ENCODE measurements around the gene NPRL2.
A peak's percentile ranks its signal among the peaks of the same experiment; 100 is the strongest.

NPRL2 gene

DNA sequence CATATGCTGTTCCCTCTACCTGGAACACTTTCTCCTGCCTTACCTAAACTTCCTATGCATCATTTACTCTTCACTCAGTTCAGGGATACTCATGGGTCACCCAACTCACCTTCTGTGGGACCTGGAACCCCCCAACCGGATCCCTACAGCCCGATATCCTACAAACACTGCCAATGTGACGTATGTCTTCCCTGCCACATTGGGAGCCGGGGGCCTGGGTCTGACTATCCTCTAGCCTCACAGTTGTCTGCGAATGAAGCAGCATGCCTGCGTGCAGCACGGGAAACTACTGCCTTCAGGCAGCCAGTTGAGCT is 405 bp downstream of the NPRL2 start:
- DNase-seq (ENCODE audit: low read depth), result no peak

- peak; percentile 70 for DNase-seq (ENCODE audit: low read depth)
These were observed 3.3 kb downstream of the NPRL2 start for GRCh38 chr3:50347187-50347813.

DNA sequence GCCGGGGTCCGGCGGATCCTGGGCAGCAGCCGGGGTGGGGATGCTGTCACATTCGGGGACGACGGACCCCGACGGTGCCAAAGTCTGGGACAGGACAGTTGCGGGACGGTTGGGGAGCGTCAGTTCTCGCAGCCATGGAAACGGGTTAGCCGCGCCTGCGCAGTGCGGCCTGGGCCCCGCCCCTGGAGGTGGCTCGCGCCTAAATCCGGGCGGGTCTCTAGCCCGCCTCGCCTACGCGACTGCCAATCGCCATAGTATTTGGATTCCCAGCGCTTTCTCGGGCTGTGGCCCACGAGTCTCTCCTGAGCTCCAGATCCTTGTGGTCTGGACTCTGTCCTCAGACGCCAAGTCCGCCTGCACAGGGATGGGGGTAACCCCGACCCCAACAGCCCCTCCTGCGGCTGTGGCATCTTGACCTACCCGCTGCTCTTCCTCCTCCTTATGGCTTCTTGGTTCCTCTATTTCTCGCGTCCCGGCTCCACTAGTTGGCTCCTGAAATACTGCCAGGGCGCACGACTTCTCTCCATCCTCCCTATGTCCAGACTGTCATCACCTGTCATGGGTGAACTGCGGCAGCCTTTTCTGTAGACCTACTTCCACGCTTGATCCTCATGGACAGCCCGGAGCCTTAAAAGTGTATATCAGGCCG is 4.9 kb downstream of the NPRL2 start, which contains the start of gene ZMYND10:
Gene ZMYND10, minus strand, starts transcription at position 147 of the 649 bp plus-strand sequence. CDS start 153 bp downstream, outside the sequence.
- peak; percentile 65 for DNase-seq (ENCODE audit: low read depth)

- DNase-seq (ENCODE audit: low read depth), result no peak
These were observed 5.6 kb downstream of the NPRL2 start for GRCh38 chr3:50345008-50345407.

DNA sequence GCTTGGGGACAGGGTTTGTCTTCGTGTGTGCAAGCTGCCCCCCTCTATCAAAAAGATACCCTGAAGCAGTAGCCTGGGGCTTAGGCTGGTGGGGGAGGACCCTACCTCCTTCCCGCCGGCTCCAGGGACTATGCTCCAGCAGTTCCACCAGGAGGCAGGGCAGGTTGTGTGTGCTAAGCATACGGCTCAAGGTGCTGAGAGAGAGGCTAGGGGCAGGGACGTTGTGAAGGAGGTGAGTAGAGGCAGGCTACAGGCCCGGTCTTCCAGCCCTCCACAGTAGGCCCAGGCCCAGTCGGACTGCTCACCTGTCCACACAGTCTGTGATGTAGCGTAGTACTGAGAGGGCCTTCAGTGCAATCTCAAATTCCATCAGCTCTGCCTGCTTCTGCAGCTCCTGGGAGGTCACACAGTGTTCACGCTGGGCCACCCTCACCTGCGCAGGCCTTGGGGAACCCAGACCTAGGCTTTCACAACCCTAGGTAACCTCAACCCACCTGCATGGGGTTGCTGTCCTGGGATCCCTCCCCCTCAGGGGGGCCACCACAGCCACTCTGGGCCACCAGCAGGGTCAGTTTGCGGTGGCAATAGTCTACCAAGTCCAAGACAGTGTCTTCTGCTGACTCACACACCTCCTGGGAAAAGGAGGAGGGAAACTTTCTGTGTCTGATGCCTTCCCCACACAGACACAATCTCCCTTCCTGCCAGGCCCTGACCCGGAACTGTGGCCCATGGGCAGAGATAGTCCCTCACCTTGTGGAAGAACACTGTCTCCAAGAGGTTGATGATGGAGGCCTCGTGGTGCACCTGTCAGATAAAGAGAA is 7.6 kb downstream of the NPRL2 start:
- DNase-seq (ENCODE audit: low read depth), result no peak

GRCh38 chr3:50341996-50342650 is 8.5 kb downstream of the NPRL2 start:
- DNase-seq (ENCODE audit: low read depth), result no peak

DNA sequence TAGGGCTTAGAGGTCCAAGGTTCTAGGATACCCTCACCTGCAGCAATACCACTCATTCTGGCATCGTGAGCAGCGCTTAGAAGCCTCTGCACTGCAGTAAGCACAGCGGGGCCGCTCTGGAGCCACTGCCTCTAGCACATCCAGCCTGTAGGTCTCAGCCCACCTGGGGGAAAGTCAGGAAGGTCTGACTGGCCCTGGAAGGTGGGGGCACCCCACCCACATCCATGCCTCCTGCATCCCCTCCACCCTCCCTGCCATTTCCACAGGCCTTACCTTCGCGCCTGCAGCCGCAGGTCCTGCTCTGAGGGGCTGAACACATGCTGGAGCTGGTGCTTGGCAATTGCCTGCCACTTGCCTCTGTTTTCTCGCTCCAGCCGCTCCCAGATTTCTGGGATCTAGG is 9.0 kb downstream of the NPRL2 start:
- DNase-seq (ENCODE audit: low read depth), result no peak

GRCh38 chr3:50340448-50341329 is 9.9 kb downstream of the NPRL2 start, which contains the start of gene RASSF1:
Gene RASSF1, minus strand, starts transcription at chr3:50340836. Its CDS starts 31 bp downstream, at chr3:50340805.
- DNase-seq (ENCODE audit: low read depth), result peak; percentile 49

- no peak for DNase-seq (ENCODE audit: low read depth)
These were observed 10.5 kb downstream of the NPRL2 start for GRCh38 chr3:50340147-50340447.

DNA sequence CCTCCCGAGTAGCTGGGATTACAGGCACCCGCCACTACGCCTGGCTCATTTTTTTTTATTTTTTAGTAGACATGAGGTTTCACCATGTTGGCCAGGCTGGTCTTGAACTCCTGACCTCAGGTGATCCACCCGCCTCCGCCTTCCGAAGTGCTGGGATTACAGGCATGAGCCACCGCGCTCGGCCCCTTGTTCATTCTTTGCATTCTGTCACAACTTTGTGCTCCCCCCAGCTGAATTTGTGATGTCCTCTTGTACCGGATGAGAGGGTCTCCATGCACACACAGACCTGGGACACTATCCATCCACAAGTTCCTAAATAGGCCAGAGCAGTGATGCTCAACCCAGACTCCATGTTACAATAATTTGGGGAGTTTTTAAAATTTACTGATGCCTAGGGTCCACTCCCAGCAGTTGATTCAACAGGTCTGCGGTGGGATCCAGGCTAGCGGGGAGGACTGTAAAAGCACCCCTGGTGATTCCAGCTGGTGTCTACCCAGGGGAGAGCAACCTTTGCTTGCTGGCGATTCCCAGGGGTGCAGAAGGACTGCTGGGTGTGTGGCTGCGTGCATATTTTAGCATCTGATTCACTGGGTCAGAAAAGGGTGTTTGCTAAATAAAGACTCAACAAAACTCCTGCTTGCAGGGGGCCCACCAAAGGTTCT is 11.0 kb downstream of the NPRL2 start:
- no peak for DNase-seq (ENCODE audit: low read depth)

DNA sequence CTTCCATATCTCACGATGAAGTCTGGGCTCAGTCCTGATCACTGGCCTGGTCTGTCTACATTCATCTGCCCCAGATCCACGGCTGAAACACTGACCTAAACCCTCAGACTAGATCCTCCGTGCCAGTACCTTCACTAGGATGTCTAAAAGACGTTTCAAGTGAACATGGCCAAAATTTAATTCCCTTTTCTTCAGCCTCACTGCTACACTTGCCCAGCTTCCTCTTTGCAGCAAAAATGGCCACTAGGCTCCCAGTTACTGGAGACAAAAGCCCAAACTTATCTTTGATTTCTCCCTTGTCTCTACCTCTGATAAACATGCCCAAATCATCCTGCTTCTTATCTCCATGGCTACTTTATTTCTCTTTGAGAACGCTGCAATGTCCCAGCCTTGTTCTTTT is 11.6 kb downstream of the NPRL2 start:
- no peak for DNase-seq (ENCODE audit: low read depth)

- peak; percentile 91 for DNase-seq (ENCODE audit: low read depth)
These were observed 13.3 kb downstream of the NPRL2 start for GRCh38 chr3:50337175-50337861.

DNA sequence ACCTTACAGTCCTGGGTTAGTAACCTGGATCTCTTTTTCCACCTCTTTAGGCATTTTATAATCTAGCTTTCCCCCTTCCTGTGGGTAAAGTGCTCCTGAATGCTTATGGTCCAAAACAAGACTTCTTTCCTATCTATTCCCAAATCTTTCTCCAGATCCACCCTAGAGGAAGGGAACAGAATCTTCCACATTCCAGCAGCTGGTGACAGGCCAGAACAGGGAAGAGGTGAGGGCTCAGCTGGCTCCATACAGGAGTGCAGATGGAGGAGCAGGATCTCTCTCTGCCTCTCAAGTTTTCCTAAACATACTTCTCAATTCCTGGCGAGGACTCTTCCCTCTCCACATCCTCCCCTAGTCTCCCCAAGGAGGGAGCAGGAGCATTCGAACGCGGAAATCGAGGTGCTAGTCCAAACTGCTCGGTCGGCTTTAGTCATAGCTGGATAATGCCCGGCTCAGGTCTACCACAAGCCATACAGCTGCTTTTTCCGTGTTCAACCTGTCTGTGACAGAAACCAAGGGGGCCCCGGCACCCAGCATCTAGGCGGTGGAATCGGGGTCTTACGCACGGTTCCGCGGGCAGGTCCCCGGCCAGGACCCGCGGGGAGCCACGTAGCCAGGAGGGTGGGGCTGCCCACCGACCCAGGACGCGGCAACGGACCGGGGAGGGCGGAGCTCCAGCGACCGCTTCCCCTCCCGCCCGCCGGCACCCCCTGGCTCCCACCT is 14.0 kb downstream of the NPRL2 start:
- no peak for DNase-seq (ENCODE audit: low read depth)

DNA sequence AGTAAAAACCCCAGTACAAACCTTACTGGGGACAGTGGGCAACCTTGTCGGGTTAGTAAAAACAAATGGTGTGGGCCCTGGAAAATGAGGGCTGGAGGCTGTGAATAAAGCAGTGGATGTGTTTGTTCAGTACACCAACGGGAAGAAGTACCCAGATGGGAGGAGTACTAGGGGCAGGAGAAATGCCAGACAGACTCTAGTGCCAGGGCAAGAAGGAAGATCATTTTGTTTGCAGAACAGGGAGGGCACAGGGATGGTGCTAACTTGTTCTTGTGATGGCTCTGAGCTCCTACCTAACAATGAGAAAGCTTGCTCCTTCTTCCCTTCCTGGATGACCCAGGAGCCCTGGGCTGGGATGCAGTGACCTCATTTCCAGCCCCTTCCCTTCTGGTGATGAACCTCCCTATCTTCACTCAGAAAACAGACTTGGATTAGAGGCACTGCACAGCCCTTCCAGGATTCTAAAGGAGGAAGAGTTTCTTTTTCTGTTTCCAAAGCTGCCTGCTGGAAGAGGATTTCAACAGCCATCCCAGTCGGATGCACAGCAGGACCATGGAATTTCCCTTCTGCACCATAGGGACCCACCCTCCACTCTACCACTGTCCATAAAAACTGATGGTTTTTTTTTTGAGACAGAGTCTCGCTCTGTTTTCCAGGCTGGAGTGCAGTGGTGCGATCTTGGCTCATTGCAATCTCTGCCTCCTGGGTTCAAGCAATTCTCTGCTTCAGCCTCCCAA is 16.1 kb downstream of the NPRL2 start:
- no peak for DNase-seq (ENCODE audit: low read depth)

DNA sequence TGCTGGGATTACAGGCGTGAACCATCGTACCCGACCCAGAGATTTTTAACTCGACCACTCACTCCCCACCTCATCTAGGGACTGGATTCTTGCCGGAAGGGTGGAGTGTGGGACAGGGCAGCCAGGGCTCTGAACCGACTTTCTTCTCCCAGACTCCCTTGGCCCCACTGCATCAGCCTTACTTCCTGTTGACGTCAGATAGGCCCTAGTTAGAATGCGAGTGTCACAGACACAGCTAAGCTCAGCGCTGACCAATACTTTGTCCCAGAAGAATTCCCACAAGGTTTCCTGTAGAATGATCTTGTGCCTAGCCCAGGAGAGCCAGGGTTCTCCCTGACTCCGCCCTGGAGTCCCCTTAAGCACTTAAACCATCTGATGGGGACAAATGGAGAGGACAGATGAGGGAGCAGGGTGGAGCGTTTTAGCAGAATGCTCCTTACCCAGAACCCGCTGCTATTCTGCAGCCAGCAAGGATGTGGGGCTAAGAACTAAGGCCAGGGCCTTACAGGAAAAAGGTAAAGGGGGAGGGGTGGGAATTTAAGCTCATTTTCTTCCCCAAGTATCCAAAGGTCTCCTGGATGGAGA is 16.7 kb downstream of the NPRL2 start:
- DNase-seq (ENCODE audit: low read depth), result no peak

- DNase-seq (ENCODE audit: low read depth), result no peak
These were observed 19.1 kb downstream of the NPRL2 start for GRCh38 chr3:50331364-50331907.

- DNase-seq (ENCODE audit: low read depth), result no peak
These were observed 20.2 kb downstream of the NPRL2 start for GRCh38 chr3:50330330-50330729.

- peak; percentile 89 for DNase-seq (ENCODE audit: low read depth)
These were observed 22.5 kb downstream of the NPRL2 start, which contains the start of gene TUSC2 for GRCh38 chr3:50327943-50328691. Gene TUSC2, minus strand, starts transcription at chr3:50328223. Its CDS starts 124 bp downstream, at chr3:50328099.

Data from activated T-helper 1 cell treated with Interleukin-2 at 50 U/mL for 16 hours (primary cell).